HepG2 (cell line): ENCODE data around the gene KIAA0232. TPM values are rescaled to one million over a fixed set of nuclear protein-coding genes. Genes with fewer than 3 reads are reported as not detected.
A peak's percentile ranks its signal among the peaks of the same experiment; 100 is the strongest.

ENCODE experiments used
- CTCF ChIP-seq: sonication (generic); formaldehyde crosslinking; IDR thresholded peaks from 2 replicates; pipeline ENCODE4 v1.5.0; 2020; ENCODE audit warnings: mild to moderate bottlenecking, missing genetic modification reagents, moderate library complexity
- E2F5 ChIP-seq: sonication (generic); formaldehyde crosslinking; conservative IDR thresholded peaks from 2 replicates; pipeline ENCODE4 v1.4.0; 2020; ENCODE audit warnings: missing genetic modification reagents
- FOSL1 ChIP-seq: sonication (generic); formaldehyde crosslinking; IDR thresholded peaks from 2 replicates; pipeline ENCODE4 v1.9.0; 2021; ENCODE audit warnings: missing genetic modification reagents, borderline replicate concordance
- HMGA1 ChIP-seq: sonication (generic); formaldehyde crosslinking; conservative IDR thresholded peaks from 2 replicates; pipeline ENCODE4 v1.4.0; 2020; ENCODE audit warnings: missing genetic modification reagents
- MEIS2 ChIP-seq: sonication (generic); formaldehyde crosslinking; IDR thresholded peaks from 2 replicates; pipeline ENCODE4 v1.9.0; 2021; ENCODE audit warnings: mild to moderate bottlenecking, missing genetic modification reagents
- NPAS2 ChIP-seq: sonication (generic); formaldehyde crosslinking; IDR thresholded peaks from 2 replicates; pipeline ENCODE4 v1.8.0; 2022; ENCODE audit warnings: mild to moderate bottlenecking, missing genetic modification reagents, borderline replicate concordance
- PHF20 ChIP-seq: sonication (generic); formaldehyde crosslinking; IDR thresholded peaks from 2 replicates; pipeline ENCODE4 v1.5.0; 2020; ENCODE audit warnings: mild to moderate bottlenecking, missing genetic modification reagents
- SIN3A ChIP-seq: IDR thresholded peaks from 2 replicates; pipeline ENCODE4 v1.6.1; 2011; ENCODE audit warnings: low read depth, mild to moderate bottlenecking, control low read depth, low read length, borderline replicate concordance
- TBX3 ChIP-seq: fragments of 450-650 bp; IDR thresholded peaks from 2 replicates; pipeline ENCODE4 v1.6.1; 2017; ENCODE audit warnings: antibody characterized with exemption, mild to moderate bottlenecking, inconsistent platforms, borderline replicate concordance
- ZNF3 ChIP-seq: IDR thresholded peaks from 2 replicates; pipeline ENCODE4 v1.7.0; 2017; ENCODE audit warnings: inconsistent platforms
- ZNF33A ChIP-seq: sonication (generic); formaldehyde crosslinking; IDR thresholded peaks from 2 replicates; pipeline ENCODE4 v1.5.1; 2020; ENCODE audit warnings: missing genetic modification reagents, mild to moderate bottlenecking, moderate library complexity, borderline replicate concordance
- ZNF562 ChIP-seq: sonication (generic); formaldehyde crosslinking; IDR thresholded peaks from 2 replicates; pipeline ENCODE4 v1.8.0; 2022; ENCODE audit warnings: missing genetic modification reagents, borderline replicate concordance
- ZNF670 ChIP-seq: sonication (generic); formaldehyde crosslinking; IDR thresholded peaks from 2 replicates; pipeline ENCODE4 v1.8.0; 2022; ENCODE audit warnings: mild to moderate bottlenecking, missing genetic modification reagents, borderline replicate concordance
- ZNF687 ChIP-seq: sonication (generic); formaldehyde crosslinking; IDR thresholded peaks from 2 replicates; pipeline ENCODE4 v1.5.1; 2020; ENCODE audit warnings: mild to moderate bottlenecking, missing genetic modification reagents, moderate library complexity
- ZNF775 ChIP-seq: sonication (generic); formaldehyde crosslinking; IDR thresholded peaks from 2 replicates; pipeline ENCODE4 v1.4.0; 2020; ENCODE audit warnings: missing genetic modification reagents, mild to moderate bottlenecking, moderate library complexity, borderline replicate concordance
- polyA plus RNA-seq, 8 experiments: library from polyadenylated mRNA; depleted of rRNA in 3 of 8; stranded (reverse) in 7 of 8; unstranded in 1 of 8; fragments of >200 nt; fragmentation: Illumina TruSeq in 4 of 8; extraction: Trizol in 4 of 8; gene quantifications; 2 replicates each; pipeline versions ENCODE4 v1.2.1 to v1.2.3, GENCODE V29; 2011 to 2016; ENCODE audit warnings: low read depth in 4 of 8, missing spikeins in 1 of 8, mixed read lengths in 1 of 8; ENCODE audit not compliant: insufficient read depth in 1 of 8
- total RNA-seq, 5 experiments: library from RNA; depleted of rRNA; stranded (reverse); fragments of >200 nt; fragmentation: Illumina TruSeq; extraction: Trizol; gene quantifications; 2 replicates each; pipeline ENCODE4 v1.2.3, GENCODE V29; 2016; ENCODE audit warnings: low read depth in 1 of 5
- TF ChIP-seq, protein P1 (sequence below): IDR thresholded peaks from 2 replicates; pipeline ENCODE4 v1.6.1; 2012; ENCODE audit warnings: low read length, improper control_type of control experiment

The KIAA0232 gene
- total and polyA plus RNA-seq, 2 of the 13 experiments (the other 11 are each of a cell fraction or from before 2014, with no cell fraction given): 7.8 to 17.1 TPM

- TF ChIP-seq ZNF687: peak; percentile 72
- TF ChIP-seq, protein P1, sequence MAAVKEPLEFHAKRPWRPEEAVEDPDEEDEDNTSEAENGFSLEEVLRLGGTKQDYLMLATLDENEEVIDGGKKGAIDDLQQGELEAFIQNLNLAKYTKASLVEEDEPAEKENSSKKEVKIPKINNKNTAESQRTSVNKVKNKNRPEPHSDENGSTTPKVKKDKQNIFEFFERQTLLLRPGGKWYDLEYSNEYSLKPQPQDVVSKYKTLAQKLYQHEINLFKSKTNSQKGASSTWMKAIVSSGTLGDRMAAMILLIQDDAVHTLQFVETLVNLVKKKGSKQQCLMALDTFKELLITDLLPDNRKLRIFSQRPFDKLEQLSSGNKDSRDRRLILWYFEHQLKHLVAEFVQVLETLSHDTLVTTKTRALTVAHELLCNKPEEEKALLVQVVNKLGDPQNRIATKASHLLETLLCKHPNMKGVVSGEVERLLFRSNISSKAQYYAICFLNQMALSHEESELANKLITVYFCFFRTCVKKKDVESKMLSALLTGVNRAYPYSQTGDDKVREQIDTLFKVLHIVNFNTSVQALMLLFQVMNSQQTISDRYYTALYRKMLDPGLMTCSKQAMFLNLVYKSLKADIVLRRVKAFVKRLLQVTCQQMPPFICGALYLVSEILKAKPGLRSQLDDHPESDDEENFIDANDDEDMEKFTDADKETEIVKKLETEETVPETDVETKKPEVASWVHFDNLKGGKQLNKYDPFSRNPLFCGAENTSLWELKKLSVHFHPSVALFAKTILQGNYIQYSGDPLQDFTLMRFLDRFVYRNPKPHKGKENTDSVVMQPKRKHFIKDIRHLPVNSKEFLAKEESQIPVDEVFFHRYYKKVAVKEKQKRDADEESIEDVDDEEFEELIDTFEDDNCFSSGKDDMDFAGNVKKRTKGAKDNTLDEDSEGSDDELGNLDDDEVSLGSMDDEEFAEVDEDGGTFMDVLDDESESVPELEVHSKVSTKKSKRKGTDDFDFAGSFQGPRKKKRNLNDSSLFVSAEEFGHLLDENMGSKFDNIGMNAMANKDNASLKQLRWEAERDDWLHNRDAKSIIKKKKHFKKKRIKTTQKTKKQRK: no peak
- TF ChIP-seq TBX3: peak; percentile 45; the same call in 1 of the 2 replicates
- peak; percentile 55; the same call in 1 of the 2 replicates for TF ChIP-seq PHF20 (CRISPR knock-in tag)
- no peak for TF ChIP-seq ZNF562
- TF ChIP-seq NPAS2 (CRISPR knock-in tag): no peak
- TF ChIP-seq HMGA1 (CRISPR knock-in tag): no peak
- peak; percentile 81; the same call in 1 of the 2 replicates for TF ChIP-seq ZNF775
- no peak for TF ChIP-seq MEIS2
- TF ChIP-seq SIN3A: no peak
- TF ChIP-seq ZNF3: no peak
- TF ChIP-seq FOSL1 (CRISPR knock-in tag): no peak
- no peak for TF ChIP-seq CTCF
- TF ChIP-seq E2F5 (CRISPR knock-in tag): no peak
- peak; percentile 80 for TF ChIP-seq ZNF670
- no peak for TF ChIP-seq ZNF33A (CRISPR knock-in tag)
Measured at GRCh38 chr4:6893449-6894085, 111.0 kb downstream of the KIAA0232 start (continued).
